Measurements from ENCODE around the gene P4HTM.
"Not testable (repeated sequence)": the region's sequence is repeated elsewhere in the genome, so short reads cannot be mapped to it uniquely, and the experiment has no call there.

Gene P4HTM

DNA sequence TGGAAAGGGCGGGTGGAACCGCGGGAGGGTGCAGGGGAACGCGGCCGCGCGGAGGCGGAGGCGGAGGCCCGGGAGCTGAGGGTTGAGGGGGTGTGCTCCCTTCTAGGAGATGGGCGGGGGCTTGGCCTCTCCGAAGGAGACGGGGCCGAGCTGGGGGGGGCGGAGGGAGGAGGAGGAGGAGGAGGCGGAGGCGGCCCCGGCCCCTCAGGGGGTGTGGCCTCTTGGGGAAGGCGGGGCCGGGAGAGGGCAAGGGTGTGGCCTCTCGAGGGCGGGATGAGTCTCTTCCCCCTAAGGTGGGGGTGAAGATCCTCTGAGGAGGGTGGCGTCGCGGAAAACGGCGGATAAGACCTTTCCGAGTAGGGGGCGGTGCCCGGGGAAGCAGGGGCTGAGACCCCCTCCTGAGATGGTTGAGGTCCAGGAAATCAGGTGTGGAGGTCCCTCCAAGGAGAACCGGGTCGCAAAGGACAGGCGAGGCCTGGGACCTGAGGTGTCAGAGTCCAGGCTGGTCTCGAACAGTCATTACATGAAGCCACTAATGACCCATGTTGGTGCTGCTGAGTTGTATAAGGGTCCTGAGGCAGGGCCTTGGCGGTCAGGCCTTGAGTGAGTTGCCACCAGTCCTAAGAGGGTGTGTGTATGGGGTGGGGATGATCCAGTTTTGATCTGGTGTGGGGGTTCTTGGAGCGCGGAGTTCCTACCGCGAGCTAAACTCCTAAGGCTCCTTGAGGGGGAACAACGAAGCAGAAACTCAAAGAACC lies 17.9 kb downstream of the P4HTM start (continued):
- TF ChIP-seq, protein P1, sequence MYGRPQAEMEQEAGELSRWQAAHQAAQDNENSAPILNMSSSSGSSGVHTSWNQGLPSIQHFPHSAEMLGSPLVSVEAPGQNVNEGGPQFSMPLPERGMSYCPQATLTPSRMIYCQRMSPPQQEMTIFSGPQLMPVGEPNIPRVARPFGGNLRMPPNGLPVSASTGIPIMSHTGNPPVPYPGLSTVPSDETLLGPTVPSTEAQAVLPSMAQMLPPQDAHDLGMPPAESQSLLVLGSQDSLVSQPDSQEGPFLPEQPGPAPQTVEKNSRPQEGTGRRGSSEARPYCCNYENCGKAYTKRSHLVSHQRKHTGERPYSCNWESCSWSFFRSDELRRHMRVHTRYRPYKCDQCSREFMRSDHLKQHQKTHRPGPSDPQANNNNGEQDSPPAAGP (tag by site-specific recombination; IDR thresholded peaks at IDR 0.05) = 0 out of 2 replicates have a peak, but pooled peaks have one; percentile 12
- TF ChIP-seq ZNF48 (tag by site-specific recombination; IDR thresholded peaks at IDR 0.05) (no peak), EGR2 (tag by site-specific recombination; IDR thresholded peaks at IDR 0.05; ENCODE audit: low read depth) (peak; percentile 83), ZNF394 (tag by site-specific recombination; IDR thresholded peaks at IDR 0.05; ENCODE audit: borderline replicate concordance) (0 out of 2 replicates have a peak, but pooled peaks have one; percentile 1), ZNF548 (tag by site-specific recombination; IDR thresholded peaks at IDR 0.05) (no peak), GLI4 (tag by site-specific recombination; IDR thresholded peaks at IDR 0.05) (0 out of 2 replicates have a peak, but pooled peaks have one; percentile 3), ZNF426 (tag by site-specific recombination; IDR thresholded peaks at IDR 0.05) (no peak), ZNF202 (tag by site-specific recombination; IDR thresholded peaks at IDR 0.05; ENCODE audit: borderline replicate concordance) (no peak), ZNF274 (IDR thresholded peaks at IDR 0.05; ENCODE audit: low read length) (no peak), ZNF274 (tag by site-specific recombination; IDR thresholded peaks at IDR 0.05; ENCODE audit: borderline replicate concordance) (no peak), ZNF19 (tag by site-specific recombination; IDR thresholded peaks at IDR 0.05; ENCODE audit: low read depth) (no peak)
- TF ChIP-seq, protein P2, sequence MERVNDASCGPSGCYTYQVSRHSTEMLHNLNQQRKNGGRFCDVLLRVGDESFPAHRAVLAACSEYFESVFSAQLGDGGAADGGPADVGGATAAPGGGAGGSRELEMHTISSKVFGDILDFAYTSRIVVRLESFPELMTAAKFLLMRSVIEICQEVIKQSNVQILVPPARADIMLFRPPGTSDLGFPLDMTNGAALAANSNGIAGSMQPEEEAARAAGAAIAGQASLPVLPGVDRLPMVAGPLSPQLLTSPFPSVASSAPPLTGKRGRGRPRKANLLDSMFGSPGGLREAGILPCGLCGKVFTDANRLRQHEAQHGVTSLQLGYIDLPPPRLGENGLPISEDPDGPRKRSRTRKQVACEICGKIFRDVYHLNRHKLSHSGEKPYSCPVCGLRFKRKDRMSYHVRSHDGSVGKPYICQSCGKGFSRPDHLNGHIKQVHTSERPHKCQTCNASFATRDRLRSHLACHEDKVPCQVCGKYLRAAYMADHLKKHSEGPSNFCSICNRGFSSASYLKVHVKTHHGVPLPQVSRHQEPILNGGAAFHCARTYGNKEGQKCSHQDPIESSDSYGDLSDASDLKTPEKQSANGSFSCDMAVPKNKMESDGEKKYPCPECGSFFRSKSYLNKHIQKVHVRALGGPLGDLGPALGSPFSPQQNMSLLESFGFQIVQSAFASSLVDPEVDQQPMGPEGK (tag by site-specific recombination; IDR thresholded peaks at IDR 0.05) = peak; percentile 50
- TF ChIP-seq, protein P3, sequence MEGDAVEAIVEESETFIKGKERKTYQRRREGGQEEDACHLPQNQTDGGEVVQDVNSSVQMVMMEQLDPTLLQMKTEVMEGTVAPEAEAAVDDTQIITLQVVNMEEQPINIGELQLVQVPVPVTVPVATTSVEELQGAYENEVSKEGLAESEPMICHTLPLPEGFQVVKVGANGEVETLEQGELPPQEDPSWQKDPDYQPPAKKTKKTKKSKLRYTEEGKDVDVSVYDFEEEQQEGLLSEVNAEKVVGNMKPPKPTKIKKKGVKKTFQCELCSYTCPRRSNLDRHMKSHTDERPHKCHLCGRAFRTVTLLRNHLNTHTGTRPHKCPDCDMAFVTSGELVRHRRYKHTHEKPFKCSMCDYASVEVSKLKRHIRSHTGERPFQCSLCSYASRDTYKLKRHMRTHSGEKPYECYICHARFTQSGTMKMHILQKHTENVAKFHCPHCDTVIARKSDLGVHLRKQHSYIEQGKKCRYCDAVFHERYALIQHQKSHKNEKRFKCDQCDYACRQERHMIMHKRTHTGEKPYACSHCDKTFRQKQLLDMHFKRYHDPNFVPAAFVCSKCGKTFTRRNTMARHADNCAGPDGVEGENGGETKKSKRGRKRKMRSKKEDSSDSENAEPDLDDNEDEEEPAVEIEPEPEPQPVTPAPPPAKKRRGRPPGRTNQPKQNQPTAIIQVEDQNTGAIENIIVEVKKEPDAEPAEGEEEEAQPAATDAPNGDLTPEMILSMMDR (tag by site-specific recombination; IDR thresholded peaks at IDR 0.05) = no peak
- TF ChIP-seq, protein P4, sequence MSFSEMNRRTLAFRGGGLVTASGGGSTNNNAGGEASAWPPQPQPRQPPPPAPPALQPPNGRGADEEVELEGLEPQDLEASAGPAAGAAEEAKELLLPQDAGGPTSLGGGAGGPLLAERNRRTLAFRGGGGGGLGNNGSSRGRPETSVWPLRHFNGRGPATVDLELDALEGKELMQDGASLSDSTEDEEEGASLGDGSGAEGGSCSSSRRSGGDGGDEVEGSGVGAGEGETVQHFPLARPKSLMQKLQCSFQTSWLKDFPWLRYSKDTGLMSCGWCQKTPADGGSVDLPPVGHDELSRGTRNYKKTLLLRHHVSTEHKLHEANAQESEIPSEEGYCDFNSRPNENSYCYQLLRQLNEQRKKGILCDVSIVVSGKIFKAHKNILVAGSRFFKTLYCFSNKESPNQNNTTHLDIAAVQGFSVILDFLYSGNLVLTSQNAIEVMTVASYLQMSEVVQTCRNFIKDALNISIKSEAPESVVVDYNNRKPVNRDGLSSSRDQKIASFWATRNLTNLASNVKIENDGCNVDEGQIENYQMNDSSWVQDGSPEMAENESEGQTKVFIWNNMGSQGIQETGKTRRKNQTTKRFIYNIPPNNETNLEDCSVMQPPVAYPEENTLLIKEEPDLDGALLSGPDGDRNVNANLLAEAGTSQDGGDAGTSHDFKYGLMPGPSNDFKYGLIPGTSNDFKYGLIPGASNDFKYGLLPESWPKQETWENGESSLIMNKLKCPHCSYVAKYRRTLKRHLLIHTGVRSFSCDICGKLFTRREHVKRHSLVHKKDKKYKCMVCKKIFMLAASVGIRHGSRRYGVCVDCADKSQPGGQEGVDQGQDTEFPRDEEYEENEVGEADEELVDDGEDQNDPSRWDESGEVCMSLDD (tag by site-specific recombination; IDR thresholded peaks at IDR 0.05) = 0 out of 2 replicates have a peak, but pooled peaks have one; percentile 13

DNA sequence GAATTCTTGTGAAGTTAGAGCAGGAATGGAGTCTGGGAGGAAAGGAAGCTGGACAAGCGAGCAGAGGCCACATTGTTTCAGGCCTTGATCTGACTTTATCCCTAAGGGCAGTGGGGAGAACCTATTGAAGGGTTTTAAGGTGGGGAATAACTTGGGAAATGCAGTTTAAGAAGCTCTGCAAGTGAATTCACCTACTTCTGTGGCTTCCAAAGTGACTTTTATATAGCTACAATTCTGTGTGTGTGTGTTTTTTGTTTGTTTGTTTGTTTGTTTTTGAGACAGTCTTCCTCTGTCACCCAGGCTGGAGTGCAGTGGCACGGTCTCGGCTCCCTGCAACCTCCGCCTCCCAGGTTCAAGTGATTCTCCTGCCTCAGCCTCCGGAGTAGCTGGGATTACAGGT lies 18.6 kb downstream of the P4HTM start:
- not testable (repeated sequence) for H3K9me3 ChIP-seq (ENCODE audit: control insufficient read depth, insufficient read depth, low read depth, low read length); H3K4me1 ChIP-seq (ENCODE audit: control insufficient read depth, insufficient read depth, low read length)
- peaks cover 3 to 32% of the 10 kb centered on the region in 2 experiments; a peak in 2 of 3 replicates for H3K36me3 ChIP-seq (ENCODE audit: control insufficient read depth in 2 of 2, insufficient read depth in 1 of 2, low read length in 2 of 2)
- CTCF ChIA-PET = interaction anchor here (0.9 to 3.8 kb wide), 6 partner anchors 8 to 21 kb away, joined by 3 to 20 read pairs (median 4); partner anchors contain the start of genes NDUFAF3 and P4HTM
- POLR2A ChIA-PET = interaction anchor here (0.6 to 4.4 kb wide), 5 partner anchors 12 to 94 kb away, joined by 3 to 141 read pairs (median 34); partner anchors contain the start of genes DALRD3, NDUFAF3 and P4HTM
- peak overlapping the region; percentile 74; the same call in 1 of the 2 replicates for H3K4me3 ChIP-seq (ENCODE audit: low read depth, low read length)
- H3K27ac ChIP-seq (ENCODE audit: extremely low read depth, low read depth, low read length) = peak overlapping the region; percentile 32; the same call in 1 of the 2 replicates
- peak; percentile 42; the same call in 1 of the 2 replicates for TF ChIP-seq ZNF394 (tag by site-specific recombination; IDR thresholded peaks at IDR 0.05; ENCODE audit: borderline replicate concordance)
- TF ChIP-seq, protein P5, sequence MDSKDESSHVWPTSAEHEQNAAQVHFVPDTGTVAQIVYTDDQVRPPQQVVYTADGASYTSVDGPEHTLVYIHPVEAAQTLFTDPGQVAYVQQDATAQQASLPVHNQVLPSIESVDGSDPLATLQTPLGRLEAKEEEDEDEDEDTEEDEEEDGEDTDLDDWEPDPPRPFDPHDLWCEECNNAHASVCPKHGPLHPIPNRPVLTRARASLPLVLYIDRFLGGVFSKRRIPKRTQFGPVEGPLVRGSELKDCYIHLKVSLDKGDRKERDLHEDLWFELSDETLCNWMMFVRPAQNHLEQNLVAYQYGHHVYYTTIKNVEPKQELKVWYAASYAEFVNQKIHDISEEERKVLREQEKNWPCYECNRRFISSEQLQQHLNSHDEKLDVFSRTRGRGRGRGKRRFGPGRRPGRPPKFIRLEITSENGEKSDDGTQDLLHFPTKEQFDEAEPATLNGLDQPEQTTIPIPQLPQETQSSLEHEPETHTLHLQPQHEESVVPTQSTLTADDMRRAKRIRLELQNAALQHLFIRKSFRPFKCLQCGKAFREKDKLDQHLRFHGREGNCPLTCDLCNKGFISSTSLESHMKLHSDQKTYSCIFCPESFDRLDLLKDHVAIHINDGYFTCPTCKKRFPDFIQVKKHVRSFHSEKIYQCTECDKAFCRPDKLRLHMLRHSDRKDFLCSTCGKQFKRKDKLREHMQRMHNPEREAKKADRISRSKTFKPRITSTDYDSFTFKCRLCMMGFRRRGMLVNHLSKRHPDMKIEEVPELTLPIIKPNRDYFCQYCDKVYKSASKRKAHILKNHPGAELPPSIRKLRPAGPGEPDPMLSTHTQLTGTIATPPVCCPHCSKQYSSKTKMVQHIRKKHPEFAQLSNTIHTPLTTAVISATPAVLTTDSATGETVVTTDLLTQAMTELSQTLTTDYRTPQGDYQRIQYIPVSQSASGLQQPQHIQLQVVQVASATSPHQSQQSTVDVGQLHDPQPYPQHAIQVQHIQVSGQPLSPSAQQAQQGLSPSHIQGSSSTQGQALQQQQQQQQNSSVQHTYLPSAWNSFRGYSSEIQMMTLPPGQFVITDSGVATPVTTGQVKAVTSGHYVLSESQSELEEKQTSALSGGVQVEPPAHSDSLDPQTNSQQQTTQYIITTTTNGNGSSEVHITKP (tag by site-specific recombination; IDR thresholded peaks at IDR 0.05) = peak; percentile 75; the same call in 1 of the 2 replicates

All from HEK293 (cell line).